HG03066 (cell line): Measurements from ENCODE around the gene MAMLD1.
"Not testable (repeated sequence)": the region's sequence is repeated elsewhere in the genome, so short reads cannot be mapped to it uniquely, and the experiment has no call there.

ENCODE experiments used
- ATAC-seq: cut with Tn5 transposase; IDR thresholded peaks from one replicate; pipeline ENCODE4 v1.9.1; 2021; ENCODE audit warnings: low read depth; ENCODE audit not compliant: unreplicated experiment

The MAMLD1 gene, protein sequence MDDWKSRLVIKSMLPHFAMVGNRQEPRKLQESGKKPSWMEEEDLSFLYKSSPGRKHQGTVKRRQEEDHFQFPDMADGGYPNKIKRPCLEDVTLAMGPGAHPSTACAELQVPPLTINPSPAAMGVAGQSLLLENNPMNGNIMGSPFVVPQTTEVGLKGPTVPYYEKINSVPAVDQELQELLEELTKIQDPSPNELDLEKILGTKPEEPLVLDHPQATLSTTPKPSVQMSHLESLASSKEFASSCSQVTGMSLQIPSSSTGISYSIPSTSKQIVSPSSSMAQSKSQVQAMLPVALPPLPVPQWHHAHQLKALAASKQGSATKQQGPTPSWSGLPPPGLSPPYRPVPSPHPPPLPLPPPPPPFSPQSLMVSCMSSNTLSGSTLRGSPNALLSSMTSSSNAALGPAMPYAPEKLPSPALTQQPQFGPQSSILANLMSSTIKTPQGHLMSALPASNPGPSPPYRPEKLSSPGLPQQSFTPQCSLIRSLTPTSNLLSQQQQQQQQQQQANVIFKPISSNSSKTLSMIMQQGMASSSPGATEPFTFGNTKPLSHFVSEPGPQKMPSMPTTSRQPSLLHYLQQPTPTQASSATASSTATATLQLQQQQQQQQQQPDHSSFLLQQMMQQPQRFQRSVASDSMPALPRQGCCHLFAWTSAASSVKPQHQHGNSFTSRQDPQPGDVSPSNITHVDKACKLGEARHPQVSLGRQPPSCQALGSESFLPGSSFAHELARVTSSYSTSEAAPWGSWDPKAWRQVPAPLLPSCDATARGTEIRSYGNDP

DNA sequence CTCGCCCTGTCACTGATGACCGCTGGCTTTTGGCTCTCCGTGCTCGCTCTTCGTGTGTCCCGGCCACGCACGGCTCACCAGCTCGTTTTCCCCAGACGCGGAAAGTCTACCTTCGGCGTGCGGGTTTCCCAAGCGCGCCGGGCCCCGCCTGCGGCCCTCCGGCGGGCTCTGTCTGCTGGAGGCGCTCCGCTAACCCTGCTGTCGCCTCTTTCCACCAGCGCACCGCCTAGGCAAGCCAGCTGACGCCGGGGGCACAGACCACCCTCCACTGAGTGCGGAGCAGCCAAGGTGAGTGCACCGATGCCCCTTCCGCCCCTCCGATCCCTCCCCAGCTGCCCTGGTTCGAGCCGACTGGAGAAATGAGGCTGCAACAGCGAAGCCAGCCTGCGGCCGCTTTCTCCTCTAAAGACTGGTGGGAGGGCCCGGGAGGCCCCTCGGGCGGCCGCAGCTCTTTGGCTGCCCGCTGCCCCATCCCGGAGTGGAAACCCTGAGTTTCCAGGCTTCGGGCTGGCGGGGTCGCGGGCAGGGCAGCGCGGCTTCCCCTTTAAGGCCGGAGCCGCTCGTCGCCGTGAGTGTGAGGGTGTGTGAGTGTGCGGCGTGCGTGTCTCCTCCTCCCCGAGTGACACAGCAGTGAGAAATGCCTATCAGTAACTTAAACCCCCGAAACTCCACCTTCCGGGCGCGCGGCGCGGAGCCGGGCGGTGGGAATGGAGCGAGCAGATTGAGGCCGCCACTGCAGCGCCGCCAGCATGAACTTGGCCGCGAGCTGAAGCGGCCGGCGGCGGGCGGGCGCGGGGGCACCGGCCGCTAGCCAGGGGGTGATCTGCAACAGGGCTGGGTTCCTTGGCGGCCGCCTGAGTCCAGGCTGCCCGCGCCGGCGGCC, at the start of gene MAMLD1:
Gene MAMLD1 (plus strand): TSS at position 719 of the 883 bp plus-strand sequence. CDS start 82,200 bp downstream, outside the sequence.
- ATAC-seq: no peak

DNA sequence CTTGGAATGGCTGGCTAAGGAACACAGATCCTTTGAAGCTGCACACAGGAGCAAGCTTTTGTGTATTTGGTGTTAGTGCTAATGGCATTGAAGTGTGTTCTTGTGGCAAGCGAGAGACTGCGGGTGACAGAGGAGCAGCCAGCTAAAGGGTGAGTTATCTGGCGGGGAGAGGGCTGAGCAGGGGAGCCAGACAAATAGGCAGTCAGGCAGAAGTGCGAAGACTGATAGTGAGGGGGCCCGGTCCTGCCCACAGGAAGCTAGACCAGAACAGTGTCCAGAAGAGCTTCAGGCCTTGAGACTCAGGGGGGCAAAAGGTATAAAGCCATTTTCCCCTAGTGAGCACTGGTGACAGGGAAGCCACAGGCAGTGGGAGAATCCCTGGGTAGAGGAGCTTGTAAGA, 49.6 kb upstream of the MAMLD1 start:
- ATAC-seq: no peak

DNA sequence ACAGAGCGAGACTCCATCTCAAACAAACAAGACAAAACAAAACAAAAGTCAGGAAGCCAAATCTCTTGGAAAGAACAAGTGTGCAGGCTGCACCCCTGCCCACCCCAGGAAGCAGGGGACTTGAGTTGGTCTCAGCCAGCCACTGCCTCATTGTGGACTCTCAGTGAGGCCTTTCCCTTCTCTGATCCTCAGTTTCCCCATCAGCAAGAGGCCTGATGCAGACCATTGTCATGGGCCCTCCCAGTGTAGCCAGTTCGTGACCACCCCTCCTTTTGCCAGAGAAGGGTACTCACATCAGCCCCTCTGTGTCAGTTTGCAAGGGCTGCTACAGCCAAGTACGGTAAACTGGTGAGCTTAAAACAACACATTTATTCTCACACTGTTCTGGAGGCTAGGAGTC, 48.9 kb upstream of the MAMLD1 start:
- ATAC-seq: no peak

DNA sequence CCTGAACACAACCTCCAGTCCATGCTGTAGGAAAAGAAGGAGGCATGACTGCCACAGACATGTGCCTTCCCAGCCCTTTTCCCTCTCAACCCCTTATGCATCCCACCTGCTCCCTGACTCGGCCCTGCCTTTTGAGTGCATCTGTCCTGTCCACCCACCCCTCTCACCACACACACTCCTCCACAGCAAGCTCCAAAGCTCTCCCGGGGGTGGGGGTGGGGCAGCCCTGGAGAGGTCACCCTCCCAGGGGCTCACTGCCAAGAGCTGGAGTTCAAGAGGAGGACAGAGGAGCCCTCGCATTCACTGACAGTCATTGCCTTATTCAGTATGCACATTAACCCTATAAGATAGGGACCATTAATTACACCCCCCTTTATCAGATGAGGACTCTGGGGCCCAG, 46.6 kb upstream of the MAMLD1 start:
- ATAC-seq: no peak

DNA sequence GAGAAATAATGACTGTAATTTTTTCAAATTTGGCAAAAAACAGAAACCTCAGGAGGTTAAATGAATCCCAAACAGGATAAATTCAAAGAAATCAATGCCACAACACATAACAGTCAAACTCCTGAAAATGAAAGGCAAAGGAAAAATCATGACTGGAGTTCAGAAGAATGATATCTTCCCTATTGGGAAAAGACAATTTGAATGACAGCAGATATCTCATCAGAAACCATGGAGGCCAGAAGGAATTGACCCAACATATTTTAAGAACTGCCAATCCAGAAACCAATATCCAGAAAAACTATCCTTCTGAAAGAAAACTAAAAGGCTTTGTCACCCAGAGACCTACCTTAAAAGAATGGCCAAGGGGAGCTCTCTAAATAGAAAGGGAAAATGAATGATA, 40.1 kb upstream of the MAMLD1 start:
- no peak for ATAC-seq

DNA sequence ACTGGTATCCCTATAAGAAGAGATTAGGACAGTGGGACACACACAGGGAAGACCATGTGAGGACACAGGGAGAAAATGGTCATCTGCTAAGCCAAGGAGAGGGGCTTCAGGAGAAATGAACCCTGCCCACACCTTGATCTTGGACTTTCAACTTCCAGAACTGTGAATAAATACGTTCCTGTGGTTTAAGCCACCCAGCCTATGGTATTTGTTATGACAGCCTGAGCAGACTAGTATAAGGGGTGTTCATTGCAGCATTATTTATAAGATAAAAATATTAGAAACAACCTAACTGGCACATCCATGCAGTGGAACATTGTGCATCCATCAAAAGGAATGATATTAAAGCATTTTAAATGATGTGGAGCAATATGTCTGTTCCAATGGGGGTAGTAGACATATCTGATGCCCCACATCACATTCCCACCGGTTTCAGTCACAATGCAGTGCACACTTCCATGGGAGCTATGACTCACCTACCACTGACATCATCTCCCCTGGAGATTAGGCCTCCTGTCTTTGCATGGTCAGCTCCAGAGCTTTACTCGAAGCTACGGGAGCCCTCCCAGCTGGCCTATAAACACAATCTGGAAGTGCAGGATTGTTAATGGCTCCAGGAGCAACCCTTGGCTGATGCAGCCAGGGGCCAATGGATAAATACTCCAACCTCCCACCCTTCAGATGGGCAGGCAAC, 38.9 kb upstream of the MAMLD1 start:
- no peak for ATAC-seq

DNA sequence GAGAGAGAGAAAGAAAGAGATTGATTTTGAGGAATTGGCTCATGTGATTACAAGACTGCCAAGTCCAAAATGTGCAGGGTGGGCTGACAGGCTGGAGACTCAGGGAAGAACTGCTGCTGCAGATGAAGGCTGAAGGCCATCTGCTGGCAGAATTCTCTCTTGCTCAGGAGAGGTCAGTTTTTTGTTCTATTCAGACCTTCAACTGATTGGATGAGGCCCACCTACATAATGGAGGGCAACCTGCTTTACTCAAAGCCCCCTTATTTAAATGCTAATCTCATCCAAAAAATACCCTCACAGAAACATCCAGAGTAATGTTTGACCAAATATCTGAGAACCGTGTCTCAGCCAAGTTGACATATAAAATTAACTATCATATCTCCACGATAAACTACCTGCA, 38.2 kb upstream of the MAMLD1 start:
- no peak for ATAC-seq

DNA sequence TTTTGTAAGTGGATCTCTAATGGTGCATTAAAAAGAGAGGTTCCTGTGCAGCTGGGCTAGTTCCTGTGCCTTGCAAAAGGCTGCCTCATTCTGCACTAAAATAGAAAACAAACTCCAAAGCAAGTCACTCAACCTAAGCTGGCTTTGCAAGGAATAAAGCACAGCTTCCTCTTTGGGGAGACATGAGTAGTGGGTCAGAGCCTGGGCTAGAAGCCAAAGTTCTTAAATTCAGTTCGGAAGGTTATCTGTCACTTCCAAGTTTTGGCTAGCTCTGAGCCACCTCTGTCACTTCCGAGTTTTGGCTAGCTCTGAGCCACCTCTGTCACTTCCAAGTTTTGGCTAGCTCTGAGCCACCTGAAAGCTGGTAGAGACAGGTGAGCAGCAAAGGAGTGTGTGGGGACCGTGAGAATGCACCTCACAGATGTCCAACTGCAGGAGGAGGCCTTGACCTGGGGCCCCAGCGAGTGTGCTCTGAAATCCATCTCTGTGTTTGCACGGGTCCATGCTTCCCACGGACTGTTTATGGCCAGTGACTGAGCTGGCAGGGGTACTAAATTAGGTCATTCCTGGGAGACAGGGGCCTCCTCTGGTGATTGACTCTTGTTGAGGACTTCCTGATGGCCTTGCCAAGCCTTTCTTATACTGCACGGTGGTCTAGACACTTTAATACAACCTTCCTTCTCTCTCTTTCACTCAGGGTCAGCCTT, 36.4 kb upstream of the MAMLD1 start:
- ATAC-seq: no peak

DNA sequence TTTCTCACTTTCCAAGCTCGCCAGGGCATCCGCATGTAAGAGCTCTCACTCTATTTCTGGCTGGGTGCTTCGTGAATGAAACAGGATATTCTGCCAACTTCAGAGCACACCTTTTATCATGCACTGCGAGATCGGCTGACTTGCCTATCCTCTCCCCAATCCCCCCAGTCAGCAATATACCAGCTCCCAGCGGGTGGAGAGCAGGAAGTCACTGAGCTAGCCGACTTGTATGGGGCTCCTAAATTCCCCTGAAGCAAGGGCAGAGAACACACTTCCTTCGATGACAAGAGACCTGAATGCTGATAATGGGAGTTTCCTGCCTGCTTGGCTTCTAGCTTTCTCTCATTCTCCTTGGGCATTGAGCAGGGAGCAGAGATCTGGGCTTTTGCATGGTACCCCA, 33.8 kb upstream of the MAMLD1 start:
- ATAC-seq: no peak

DNA sequence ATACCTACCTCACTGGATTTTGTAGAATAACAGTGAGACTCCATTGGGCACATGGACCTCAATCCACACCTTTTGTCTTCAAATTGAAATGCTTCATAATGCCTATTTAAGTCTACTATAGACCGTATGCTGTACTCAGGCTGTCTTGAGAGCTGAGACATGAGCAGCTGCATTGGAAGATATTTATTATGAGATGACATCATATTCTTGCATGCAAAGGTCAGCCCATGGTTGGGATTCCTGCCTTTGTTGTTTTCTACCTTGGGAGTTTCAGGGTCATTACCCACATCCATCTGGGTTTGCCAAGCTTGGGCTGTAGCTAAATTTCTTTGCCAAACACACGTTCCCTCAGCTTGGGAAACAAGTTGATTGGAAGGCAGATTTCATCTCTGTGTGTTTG, 33.2 kb upstream of the MAMLD1 start:
- no peak for ATAC-seq

DNA sequence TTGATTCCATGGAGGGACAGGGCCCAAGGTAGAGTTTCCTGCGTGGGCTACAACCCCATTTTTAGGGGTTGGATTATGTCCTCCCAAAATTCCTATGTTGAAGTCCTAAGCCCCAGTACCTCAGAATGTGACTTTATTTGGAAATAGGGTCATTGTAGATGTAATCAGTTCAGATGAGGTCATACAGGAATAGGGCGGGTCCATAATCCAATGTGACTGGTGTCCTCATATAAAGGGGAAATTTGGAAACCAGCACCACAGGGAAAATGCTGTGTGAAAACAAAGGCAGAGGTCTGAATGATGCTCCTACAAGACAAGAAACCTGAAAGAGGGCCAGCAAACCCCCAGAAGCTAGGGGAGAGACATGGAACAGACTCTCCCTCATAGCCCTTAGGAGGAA, 31.1 kb upstream of the MAMLD1 start:
- no peak for ATAC-seq

DNA sequence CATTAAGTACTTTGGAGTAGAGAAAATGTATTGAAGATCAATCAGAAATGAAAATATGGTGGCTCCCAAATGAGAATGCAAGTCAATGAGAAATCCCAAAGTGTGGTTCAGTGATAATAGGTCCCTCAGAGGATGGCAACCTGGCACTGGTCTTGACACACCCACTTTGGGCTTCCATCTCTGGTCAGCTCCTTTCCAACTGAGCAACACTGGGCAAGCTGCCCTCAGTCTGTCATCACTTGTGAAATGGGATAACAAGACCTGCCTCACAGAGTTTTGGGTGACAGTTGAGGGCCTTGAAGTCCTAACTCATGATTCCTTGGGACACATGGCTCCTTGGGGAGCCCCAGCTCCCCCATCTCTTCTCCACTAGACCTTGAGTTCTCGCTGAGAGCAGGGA, 29.0 kb upstream of the MAMLD1 start:
- no peak for ATAC-seq

DNA sequence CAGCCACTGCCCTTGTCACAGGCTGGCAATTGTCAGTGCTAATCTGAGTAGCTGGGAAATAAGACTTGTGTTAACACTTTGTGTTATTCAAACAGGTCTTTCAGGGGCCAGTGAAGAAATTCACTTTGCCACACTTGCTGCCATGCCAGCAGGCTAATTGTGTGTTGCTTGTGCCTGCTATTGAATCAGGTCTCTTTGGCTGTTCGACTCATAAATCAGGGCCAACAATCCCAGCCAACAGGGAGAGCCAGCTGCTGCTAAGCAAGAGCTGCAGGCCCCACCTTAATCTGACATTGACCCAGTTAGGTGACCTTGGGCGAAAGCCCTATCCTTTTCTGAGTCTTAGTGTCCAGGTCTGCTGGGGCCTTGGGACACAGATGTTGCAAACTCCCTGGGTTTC, 28.1 kb upstream of the MAMLD1 start:
- ATAC-seq: no peak

DNA sequence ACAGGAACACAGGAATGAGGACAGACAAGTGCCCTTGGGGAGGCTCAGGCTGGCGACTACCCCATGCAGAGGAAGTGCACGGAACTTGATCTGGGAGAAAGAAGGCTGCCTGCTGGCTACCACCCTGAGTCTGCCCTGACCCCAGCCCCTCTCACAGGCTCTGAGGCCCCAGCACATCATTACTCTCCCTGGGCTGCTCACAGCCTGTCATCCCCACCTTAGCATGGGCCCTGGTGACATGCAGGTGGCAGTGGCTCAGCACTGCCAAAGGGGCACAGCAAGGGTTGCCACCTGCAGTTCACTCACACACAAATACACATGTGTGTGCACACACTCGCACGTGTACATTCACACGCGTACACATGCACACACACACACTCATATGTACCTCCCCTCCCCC, 26.1 kb upstream of the MAMLD1 start:
- ATAC-seq: no peak

DNA sequence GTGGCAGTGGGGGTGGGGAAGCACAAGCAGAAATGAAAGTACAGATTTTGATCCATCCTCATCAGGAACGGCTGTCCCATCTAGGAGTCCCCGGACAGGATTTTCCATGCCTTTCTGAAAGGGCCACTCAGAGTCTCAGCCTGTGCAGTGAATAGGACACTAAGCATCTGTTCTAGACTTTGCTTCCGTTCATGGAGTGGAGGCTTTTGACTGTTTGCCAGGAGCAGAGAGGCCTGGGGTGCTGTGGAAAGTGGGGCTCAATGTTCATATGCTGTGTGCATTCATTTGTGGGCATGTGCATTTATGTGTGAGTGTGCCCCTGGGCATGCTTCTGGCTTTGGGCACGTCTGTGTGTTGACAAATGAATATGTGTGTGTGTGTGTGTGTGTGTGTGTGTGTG, 25.6 kb upstream of the MAMLD1 start:
- ATAC-seq: no peak

DNA sequence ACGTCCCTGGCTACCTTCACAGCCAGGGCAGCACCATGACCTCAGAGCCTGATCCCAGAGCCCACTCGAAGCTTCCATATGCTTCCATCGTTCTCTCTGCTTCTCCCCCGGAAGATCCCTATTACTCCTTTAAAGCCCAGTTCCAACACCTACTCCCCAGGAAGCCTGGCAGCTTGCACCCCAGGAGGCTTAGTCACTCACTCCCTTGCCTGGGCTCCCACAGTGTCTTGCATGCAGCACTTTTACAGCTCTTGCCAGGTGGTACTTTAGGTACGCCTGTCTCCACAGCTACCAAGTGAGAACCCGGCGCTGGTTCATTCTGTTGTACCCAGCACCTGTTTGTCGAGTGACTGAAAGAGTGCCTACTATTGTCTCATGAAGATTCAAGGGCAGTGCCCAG, 24.5 kb upstream of the MAMLD1 start:
- no peak for ATAC-seq

DNA sequence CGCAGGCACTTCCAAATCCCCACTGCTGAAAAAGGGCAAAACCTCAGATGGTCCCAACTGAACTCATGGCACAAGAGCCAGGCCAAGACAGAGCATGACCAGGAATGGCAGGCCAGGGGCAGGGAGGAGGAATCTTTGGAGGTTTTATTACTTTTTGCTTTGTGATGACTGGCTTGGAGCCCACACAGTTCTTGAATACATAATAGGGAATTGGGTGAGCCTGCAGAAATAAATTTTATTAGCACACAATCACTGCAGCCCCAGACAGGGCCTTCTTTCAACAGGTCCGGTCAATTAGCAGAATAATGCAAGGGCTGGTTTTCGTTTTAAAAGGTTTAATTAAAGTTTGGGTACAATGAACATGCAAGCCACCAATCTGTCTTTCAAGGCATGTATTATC, 23.4 kb upstream of the MAMLD1 start:
- ATAC-seq: no peak

DNA sequence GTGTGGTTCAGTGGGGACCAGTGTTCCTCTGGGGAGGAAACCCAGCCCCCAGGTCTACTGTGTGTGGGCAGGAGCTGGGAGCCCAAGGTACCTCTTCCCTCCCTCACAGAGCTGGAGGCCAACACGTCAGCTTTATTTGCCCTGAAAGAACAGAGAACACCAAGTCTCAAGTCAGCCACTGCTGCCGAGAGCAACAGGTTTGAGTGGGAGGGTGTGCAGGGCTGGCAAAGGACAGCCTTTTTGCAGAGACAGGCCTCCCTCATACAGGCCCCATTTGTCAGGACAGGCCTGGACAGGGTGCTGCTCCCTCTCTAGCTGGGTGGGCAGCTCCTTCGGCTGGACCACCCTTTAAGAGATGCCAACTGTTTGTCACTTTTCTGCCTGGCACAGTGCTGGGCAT, 22.8 kb upstream of the MAMLD1 start:
- not testable (repeated sequence) for ATAC-seq

DNA sequence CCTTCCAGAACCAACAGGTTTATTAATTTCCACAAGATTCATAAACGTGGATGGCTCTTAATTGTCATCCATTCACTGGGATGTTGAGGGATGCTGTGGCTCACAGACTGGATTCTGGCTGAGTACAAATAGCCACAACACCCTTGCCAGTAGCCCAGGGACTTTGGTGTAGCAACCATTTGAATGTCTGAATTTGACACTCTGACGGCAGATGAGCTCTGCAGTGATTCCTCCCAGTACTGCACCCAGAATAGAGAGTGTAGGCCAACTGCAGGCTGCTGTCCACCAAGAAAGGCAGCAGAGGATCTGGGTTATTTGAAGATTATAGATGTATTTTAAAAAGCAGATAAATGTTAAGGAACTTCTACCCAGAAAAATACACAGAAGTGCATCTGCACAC, 15.6 kb upstream of the MAMLD1 start:
- no peak for ATAC-seq

DNA sequence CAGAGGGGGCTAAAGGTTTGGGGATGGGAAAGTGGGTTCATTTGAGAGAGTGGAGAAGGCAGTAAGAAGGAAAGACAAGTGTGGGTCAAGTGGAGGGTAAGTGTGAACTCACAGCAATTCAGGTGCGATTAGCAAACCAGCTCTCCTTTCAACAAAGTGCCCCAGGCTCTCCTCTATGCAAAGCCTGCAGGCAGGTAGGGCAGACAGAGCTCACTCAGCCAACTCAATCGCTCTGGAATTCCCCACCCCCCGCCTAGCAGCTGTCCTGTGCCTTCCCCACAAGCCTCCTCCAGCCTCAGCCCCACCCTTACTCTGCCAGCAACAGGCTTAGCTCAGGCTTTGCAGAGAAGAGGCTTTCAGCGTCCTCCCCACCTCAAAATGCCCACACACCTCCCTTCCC, 14.8 kb upstream of the MAMLD1 start:
- ATAC-seq: no peak
